GM21529 (cell line): ENCODE results near the gene FAM110D.
A peak's percentile ranks its signal among the peaks of the same experiment; 100 is the strongest.

Source experiments
- ATAC-seq: cut with Tn5 transposase; IDR thresholded peaks from one replicate; pipeline ENCODE4 v1.9.1; 2021; ENCODE audit not compliant: unreplicated experiment

FAM110D gene

GRCh38 chr1:26158908-26159742 is at the start of gene FAM110D:
Gene FAM110D (plus strand): TSS chr1:26159079. CDS start chr1:26161292, 2,213 bp downstream.
- no peak for ATAC-seq

- no peak for ATAC-seq
Observed at GRCh38 chr1:26109229-26110164, 49.4 kb upstream of the FAM110D start.

DNA sequence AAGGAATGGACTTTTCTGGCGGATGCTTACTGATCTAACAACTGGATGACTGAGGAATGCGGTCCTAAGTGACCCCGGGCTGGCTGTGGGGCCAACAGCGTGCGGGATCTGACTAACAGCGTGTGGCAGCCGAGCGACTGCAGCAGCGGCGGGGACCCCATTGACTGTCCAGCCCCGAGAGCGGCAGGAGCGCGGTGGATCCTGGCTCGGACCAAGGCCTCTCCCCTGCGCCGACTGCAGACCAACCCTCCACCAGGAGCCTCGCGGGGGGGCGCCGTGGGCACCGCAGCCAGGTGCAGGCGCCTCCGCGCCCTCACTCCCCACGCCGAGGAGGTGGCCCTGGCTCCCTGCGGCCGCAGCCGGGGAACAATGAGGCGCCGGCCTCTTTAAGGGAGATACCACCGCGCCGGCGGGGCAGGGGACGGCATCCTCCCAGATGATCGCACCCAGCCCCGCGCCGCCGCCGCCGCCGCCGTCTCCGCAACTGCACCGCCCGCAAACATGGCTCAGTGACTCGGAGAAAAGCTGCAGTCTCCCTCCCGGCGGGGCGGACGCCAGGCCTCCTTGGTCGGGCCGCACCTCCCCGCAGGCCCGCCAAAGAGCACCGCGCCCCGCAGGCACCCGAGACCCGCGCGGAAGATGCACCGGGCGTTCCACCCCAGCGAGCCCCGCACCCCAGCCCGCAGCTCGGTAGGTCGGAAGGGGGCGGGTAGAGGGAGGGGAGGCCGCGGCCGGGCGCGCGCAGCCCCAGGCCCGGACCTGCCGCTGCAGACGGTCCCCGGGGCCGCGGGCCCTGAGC is 47.9 kb upstream of the FAM110D start:
- ATAC-seq, result peak; percentile 47

DNA sequence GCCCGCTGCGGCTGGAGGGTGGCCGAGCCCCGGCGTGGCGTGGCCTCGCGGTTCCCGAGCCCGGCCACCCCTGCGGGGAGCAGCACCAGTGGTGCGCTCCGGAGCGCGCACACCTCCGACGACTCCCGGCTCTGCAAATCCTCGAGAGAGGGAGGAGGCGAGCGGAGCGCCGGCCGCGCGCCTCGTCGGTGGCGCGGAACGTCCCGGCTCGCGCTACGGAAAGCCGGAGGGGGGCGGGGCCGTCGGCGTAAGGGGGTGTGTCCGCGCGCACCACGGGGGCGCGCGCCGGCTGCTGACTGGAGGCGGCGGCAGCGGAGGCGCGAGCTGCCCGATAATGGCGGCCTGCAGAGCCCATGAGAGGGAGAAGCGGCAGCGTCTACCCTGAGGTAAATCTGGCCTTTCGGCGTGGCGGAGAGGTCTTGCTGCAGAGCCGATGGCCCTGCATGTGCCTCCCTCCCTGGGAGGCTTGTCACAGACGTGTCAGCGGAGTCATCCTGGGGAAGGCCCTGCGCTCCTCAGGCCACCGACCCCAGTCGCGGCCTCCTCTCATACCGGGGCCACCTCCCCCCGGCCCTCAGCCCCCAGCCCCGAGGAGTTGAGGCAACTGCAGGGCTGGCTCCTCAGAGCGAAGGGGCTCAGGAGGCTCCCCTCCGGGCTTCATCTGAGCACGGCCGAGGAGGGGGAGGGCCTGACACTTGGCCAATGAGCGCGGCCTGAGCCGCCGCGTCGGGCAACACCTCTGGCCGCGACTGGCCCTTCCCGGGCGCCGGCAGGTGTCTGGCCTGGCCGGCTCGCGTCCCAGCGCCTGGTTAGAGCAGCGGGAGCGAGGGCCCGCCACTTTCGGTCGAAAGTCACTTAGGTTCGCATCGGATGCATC is 47.1 kb upstream of the FAM110D start, which contains the start of gene PDIK1L:
Gene PDIK1L (plus strand): TSS at position 295 of the 877 bp plus-strand sequence. CDS start 2,485 bp downstream, outside the sequence.
- peak; percentile 65 for ATAC-seq

DNA sequence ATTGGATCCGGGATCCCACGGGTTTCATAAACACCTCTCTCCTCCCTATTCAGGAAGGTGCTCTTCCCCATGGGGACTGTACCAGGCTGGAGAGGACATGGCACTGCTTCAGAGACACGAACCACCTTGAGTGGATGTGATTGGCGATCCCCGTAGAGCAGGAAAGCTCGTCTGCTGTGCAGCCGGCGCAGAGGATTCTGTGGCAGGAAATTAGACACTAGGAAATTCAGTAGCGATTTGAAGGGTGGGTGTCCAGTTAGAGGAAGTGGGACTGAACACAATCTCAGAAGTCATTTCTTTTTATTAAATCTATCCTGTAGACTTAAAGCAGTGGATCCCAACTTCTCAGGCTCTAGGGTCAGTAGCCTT is 46.5 kb upstream of the FAM110D start:
- ATAC-seq, result peak; percentile 6

DNA sequence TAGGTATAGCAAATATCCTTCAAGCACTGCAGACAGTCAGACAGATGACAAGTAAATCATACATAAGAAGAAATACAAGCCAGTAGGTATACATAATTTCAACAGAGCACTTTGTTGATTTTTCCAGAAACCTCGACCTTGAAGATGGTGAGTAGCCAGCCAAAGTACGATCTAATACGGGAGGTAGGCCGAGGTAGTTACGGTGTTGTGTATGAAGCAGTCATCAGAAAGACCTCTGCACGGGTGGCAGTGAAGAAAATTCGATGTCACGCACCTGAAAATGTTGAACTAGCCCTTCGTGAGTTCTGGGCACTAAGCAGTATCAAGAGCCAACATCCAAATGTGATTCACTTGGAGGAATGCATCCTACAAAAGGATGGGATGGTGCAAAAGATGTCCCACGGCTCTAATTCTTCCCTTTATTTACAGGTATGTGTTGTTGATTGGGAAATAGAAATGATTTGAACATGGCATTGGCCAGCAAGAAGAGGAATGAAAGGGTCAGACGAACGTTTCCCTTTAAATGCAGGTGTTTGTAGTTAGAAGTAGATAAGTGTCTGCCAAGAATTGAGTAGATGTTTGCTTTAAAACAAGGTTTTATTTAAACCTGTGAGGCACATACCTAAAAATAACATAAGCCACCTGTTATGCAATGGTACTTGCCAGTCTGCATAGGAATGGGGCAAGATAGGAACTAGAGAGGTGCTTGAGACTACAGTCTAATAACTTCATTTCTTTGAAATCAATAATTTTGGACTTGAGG is 44.5 kb upstream of the FAM110D start:
- ATAC-seq, result no peak

DNA sequence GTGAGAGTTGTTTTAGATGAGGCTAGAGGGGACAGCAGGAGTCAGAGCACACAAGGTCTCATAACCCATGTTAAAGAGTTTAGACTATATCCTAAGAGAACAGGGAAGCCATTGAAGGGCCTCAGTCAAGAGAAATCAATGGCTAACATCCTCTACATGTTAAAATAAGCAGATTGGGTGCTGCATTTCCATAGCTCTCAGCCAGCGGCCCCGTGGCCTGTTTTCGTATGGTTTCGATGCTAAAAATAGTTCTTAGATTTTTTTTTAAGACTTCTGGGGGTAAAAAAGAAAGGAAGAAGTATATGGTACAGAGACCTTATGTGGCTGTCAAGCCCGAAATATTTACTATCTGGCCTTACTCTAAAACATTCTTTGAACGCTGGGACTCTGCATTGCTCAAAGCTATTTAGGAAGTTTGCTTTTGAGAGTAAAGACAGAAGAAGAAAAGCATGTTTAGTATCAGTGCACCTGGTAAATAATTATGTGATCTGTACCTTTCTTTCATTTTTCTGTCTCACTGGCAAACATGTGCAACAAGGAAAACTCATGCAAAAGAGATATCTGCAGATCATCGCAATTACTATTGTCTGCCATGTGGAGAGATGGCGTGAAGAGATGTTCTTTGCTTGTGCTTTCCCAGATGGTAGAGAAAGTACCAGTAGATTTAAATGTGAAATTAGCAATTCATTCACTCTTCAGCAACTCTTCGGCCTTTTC is 38.8 kb upstream of the FAM110D start:
- ATAC-seq, result no peak

DNA sequence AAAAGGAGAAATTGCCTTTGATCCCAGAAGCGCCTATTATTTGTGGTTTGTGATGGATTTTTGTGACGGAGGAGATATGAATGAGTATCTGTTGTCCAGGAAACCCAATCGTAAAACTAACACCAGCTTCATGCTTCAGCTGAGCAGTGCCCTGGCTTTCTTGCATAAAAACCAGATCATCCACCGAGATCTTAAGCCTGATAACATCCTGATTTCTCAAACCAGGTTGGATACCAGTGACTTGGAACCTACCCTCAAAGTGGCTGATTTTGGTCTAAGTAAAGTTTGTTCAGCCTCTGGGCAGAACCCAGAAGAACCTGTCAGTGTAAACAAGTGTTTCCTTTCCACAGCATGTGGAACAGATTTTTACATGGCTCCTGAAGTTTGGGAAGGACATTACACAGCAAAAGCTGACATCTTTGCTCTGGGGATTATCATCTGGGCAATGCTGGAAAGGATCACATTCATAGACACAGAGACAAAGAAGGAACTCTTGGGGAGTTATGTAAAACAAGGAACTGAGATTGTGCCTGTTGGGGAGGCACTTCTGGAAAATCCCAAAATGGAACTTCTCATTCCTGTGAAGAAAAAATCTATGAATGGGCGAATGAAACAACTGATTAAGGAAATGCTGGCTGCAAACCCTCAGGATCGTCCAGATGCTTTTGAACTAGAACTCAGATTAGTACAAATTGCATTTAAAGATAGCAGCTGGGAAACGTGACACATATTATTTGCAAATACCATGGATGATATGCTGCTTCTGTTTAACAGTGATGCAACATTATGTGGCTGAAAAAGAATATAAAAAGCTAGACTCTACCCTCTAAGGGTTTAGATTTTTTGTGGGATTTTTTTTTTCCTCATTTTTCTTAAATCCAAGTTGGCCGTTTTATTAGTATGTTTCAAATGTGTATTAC is 36.8 kb upstream of the FAM110D start:
- ATAC-seq, result no peak

GRCh38 chr1:26122988-26123973 is 35.6 kb upstream of the FAM110D start:
- ATAC-seq, result no peak

- ATAC-seq, result no peak
Observed at GRCh38 chr1:26124418-26125331, 34.2 kb upstream of the FAM110D start.

DNA sequence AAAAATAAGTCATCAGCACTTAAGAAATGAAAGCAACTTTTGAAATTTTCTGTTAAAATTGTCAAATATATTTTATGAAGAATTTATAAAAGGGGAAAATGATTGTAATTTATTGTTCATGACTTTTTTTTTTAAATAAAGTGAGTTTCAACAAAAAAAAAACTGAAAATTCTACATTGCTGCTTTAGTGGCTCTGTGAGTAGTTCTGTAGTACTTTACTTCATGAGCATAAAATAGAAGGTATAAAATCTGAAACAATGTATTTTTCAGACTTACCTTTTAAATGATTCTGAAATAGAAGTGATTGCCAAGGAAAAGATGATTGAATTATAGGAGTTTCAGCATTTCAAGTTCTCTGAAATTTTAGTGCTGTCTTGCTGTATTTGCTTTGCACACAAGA is 33.5 kb upstream of the FAM110D start:
- no peak for ATAC-seq

GRCh38 chr1:26125946-26126320 is 32.9 kb upstream of the FAM110D start:
- no peak for ATAC-seq

GRCh38 chr1:26126321-26127084 is 32.4 kb upstream of the FAM110D start:
- ATAC-seq, result no peak
